ENCODE measurements around the gene MYOM3.

GRCh38 chr1:24082372-24082771, 29.6 kb downstream of the MYOM3 start:
- TF ChIP-seq, protein P1, sequence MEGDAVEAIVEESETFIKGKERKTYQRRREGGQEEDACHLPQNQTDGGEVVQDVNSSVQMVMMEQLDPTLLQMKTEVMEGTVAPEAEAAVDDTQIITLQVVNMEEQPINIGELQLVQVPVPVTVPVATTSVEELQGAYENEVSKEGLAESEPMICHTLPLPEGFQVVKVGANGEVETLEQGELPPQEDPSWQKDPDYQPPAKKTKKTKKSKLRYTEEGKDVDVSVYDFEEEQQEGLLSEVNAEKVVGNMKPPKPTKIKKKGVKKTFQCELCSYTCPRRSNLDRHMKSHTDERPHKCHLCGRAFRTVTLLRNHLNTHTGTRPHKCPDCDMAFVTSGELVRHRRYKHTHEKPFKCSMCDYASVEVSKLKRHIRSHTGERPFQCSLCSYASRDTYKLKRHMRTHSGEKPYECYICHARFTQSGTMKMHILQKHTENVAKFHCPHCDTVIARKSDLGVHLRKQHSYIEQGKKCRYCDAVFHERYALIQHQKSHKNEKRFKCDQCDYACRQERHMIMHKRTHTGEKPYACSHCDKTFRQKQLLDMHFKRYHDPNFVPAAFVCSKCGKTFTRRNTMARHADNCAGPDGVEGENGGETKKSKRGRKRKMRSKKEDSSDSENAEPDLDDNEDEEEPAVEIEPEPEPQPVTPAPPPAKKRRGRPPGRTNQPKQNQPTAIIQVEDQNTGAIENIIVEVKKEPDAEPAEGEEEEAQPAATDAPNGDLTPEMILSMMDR (IDR thresholded peaks at IDR 0.05) = no peak
- TF ChIP-seq POLR2AphosphoS5 (IDR thresholded peaks at IDR 0.05; ENCODE audit: low read depth, low read length) (no peak), TCF7L2 (IDR thresholded peaks at IDR 0.05; ENCODE audit: low read depth, low read length) (no peak), REST (IDR thresholded peaks at IDR 0.05; ENCODE audit: insufficient read depth in 1 of 2, low read depth in 2 of 2, low read length in 1 of 2) (no peak), SIN3A (IDR thresholded peaks at IDR 0.05; ENCODE audit: borderline replicate concordance, insufficient read depth, low read depth, low read length) (no peak)
